IPS-NIHi7 (cell line): Measurements from ENCODE around the gene ACADSB.

Experiments
- DNase-seq: peaks from one replicate; pipeline ENCODE4 v3.0.0; 2012; ENCODE audit warnings: mixed read lengths; ENCODE audit errors: extremely low spot score

ACADSB gene

GRCh38 chr10:123096452-123096851 lies 87.6 kb downstream of the ACADSB start:
- DNase-seq, result no peak

- no peak for DNase-seq
Measured at GRCh38 chr10:123097039-123097438, 88.2 kb downstream of the ACADSB start.

- no peak for DNase-seq
Measured at GRCh38 chr10:123100030-123100762, 91.4 kb downstream of the ACADSB start.

- no peak for DNase-seq
Measured at GRCh38 chr10:123101872-123102271, 93.1 kb downstream of the ACADSB start.

- no peak for DNase-seq
Measured at GRCh38 chr10:123102673-123103072, 93.9 kb downstream of the ACADSB start.

GRCh38 chr10:123103944-123104343 lies 95.1 kb downstream of the ACADSB start:
- DNase-seq, result no peak
